ENCODE data around the gene LRRC4C. TPM values are rescaled to one million over a fixed set of nuclear protein-coding genes. Genes with fewer than 3 reads are reported as not detected.

LRRC4C gene
- total and polyA plus RNA-seq, 2 donors (not counting 1 experiment from before 2014, with no cell fraction given), result under 0.01 to 0.02 TPM

GRCh38 chr11:40252236-40252635 lies 1207.2 kb downstream of the LRRC4C start:
- Histone ChIP-seq H3K27ac (ENCODE audit: insufficient read depth, low read length) (no peak overlapping the region), H3K79me2 (ENCODE audit: control insufficient read depth, insufficient read depth, low read length) (no peaks in the 10 kb centered on the region), H3K36me3 (ENCODE audit: control insufficient read depth, insufficient read depth, low read length) (no peaks in the 10 kb centered on the region), H2AFZ (ENCODE audit: low read length) (no peak overlapping the region), H3K27me3 (ENCODE audit: control insufficient read depth, insufficient read depth, low read length) (no peaks in the 10 kb centered on the region), H3K4me1 (ENCODE audit: control insufficient read depth, extremely low read depth, insufficient read depth, low read length) (no peaks in the 10 kb centered on the region), H4K20me1 (ENCODE audit: control insufficient read depth, extremely low read depth, insufficient read depth, low read length) (no peaks in the 10 kb centered on the region), H3K9ac (ENCODE audit: insufficient read depth, low read length) (no peak overlapping the region), H3K4me3 (replicated peaks in 1 of 4; ENCODE audit: control extremely low read depth in 1 of 4, insufficient read depth in 1 of 4, low read depth in 3 of 4, low read length in 4 of 4) (no peak overlapping the region), H3K4me2 (ENCODE audit: extremely low read depth, insufficient read depth, low read length) (no peak overlapping the region), H3K9me3 (ENCODE audit: control insufficient read depth, insufficient read depth, low read depth, low read length) (no peaks in the 10 kb centered on the region)
- DNase-seq (ENCODE audit: low read depth in 2 of 2), result no peak
- no peak for TF ChIP-seq CTCF (conservative IDR thresholded peaks at IDR 0.05 in 1 of 2, IDR thresholded peaks at IDR 0.05 in 1 of 2; ENCODE audit: low read depth in 1 of 2, low read length in 2 of 2)
- TF ChIP-seq EZH2 (IDR thresholded peaks at IDR 0.05; ENCODE audit: low read length, missing control alignments), result no peak

GRCh38 chr11:40246983-40247382 lies 1212.5 kb downstream of the LRRC4C start:
- no peak overlapping the region for H3K4me3 ChIP-seq (replicated peaks in 1 of 4; ENCODE audit: control extremely low read depth in 1 of 4, insufficient read depth in 1 of 4, low read depth in 3 of 4, low read length in 4 of 4)
- no peaks in the 10 kb centered on the region for H3K27me3 ChIP-seq (ENCODE audit: control insufficient read depth, insufficient read depth, low read length)
- H3K4me1 ChIP-seq (ENCODE audit: control insufficient read depth, extremely low read depth, insufficient read depth, low read length), result no peaks in the 10 kb centered on the region
- H3K4me2 ChIP-seq (ENCODE audit: extremely low read depth, insufficient read depth, low read length), result no peak overlapping the region
- no peak overlapping the region for H2AFZ ChIP-seq (ENCODE audit: low read length)
- H3K9ac ChIP-seq (ENCODE audit: insufficient read depth, low read length), result no peak overlapping the region
- TF ChIP-seq EZH2 (IDR thresholded peaks at IDR 0.05; ENCODE audit: low read length, missing control alignments), result no peak
- no peak for TF ChIP-seq CTCF (conservative IDR thresholded peaks at IDR 0.05 in 1 of 2, IDR thresholded peaks at IDR 0.05 in 1 of 2; ENCODE audit: low read depth in 1 of 2, low read length in 2 of 2)
- no peaks in the 10 kb centered on the region for H3K79me2 ChIP-seq (ENCODE audit: control insufficient read depth, insufficient read depth, low read length)
- DNase-seq (ENCODE audit: low read depth in 2 of 2), result no peak
- H3K9me3 ChIP-seq (ENCODE audit: control insufficient read depth, insufficient read depth, low read depth, low read length), result no peaks in the 10 kb centered on the region
- no peaks in the 10 kb centered on the region for H4K20me1 ChIP-seq (ENCODE audit: control insufficient read depth, extremely low read depth, insufficient read depth, low read length)
- no peak overlapping the region for H3K27ac ChIP-seq (ENCODE audit: insufficient read depth, low read length)
- H3K36me3 ChIP-seq (ENCODE audit: control insufficient read depth, insufficient read depth, low read length), result no peaks in the 10 kb centered on the region

GRCh38 chr11:40241524-40242051 lies 1217.9 kb downstream of the LRRC4C start:
- Histone ChIP-seq H3K27ac (ENCODE audit: insufficient read depth, low read length) (no peak overlapping the region), H3K4me2 (ENCODE audit: extremely low read depth, insufficient read depth, low read length) (no peak overlapping the region), H3K4me1 (ENCODE audit: control insufficient read depth, extremely low read depth, insufficient read depth, low read length) (no peaks in the 10 kb centered on the region), H3K9ac (ENCODE audit: insufficient read depth, low read length) (no peak overlapping the region), H3K4me3 (replicated peaks in 1 of 4; ENCODE audit: control extremely low read depth in 1 of 4, insufficient read depth in 1 of 4, low read depth in 3 of 4, low read length in 4 of 4) (no peak overlapping the region), H3K36me3 (ENCODE audit: control insufficient read depth, insufficient read depth, low read length) (no peaks in the 10 kb centered on the region), H3K27me3 (ENCODE audit: control insufficient read depth, insufficient read depth, low read length) (no peaks in the 10 kb centered on the region), H3K79me2 (ENCODE audit: control insufficient read depth, insufficient read depth, low read length) (no peaks in the 10 kb centered on the region), H2AFZ (ENCODE audit: low read length) (no peak overlapping the region), H3K9me3 (ENCODE audit: control insufficient read depth, insufficient read depth, low read depth, low read length) (no peaks in the 10 kb centered on the region), H4K20me1 (ENCODE audit: control insufficient read depth, extremely low read depth, insufficient read depth, low read length) (no peaks in the 10 kb centered on the region)
- TF ChIP-seq EZH2 (IDR thresholded peaks at IDR 0.05; ENCODE audit: low read length, missing control alignments) (no peak), CTCF (conservative IDR thresholded peaks at IDR 0.05 in 1 of 2, IDR thresholded peaks at IDR 0.05 in 1 of 2; ENCODE audit: low read depth in 1 of 2, low read length in 2 of 2) (no peak)
- peak; percentile 8 to 95 for DNase-seq (ENCODE audit: low read depth in 2 of 2)

All from fibroblast of lung (primary cell).